OCI-LY1 (cell line): Measurements from ENCODE around the gene HM13.

Experiments used
- H2AFZ ChIP-seq: fragments of 200-600 bp; sonication (generic), shearing (Covaris generic); 2 replicates; pipeline ENCODE4 v1.6.0; 2014; ENCODE audit warnings: antibody characterized with exemption, mild to moderate bottlenecking, low read length
- H3F3A ChIP-seq: fragments of 200-600 bp; sonication (generic), shearing (Covaris generic); 2 replicates; pipeline ENCODE4 v1.6.0; 2014; ENCODE audit warnings: mild to moderate bottlenecking, antibody characterized with exemption, low read length, moderate library complexity; ENCODE audit not compliant: insufficient read depth
- H3K27ac ChIP-seq: fragments of 200-600 bp; sonication (generic); 2 replicates; pipeline ENCODE4 v1.5.1; 2014; ENCODE audit warnings: low read length, mixed run types, mild to moderate bottlenecking, low read depth; ENCODE audit not compliant: poor library complexity, severe bottlenecking
- H3K27me3 ChIP-seq: fragments of 200-600 bp; sonication (generic); 2 replicates; pipeline ENCODE4 v1.6.0; 2014; ENCODE audit warnings: antibody characterized with exemption, mild to moderate bottlenecking, low read length, moderate library complexity; ENCODE audit not compliant: insufficient read depth
- H3K36me3 ChIP-seq: fragments of 200-600 bp; sonication (generic); 2 replicates; pipeline ENCODE4 v1.6.1; 2014; ENCODE audit warnings: mild to moderate bottlenecking, antibody characterized with exemption, low read length, moderate library complexity, mixed read lengths; ENCODE audit not compliant: insufficient read depth
- H3K4me1 ChIP-seq: fragments of 200-600 bp; sonication (generic); 2 replicates; pipeline ENCODE4 v1.5.1; 2014; ENCODE audit warnings: mild to moderate bottlenecking, low read length, moderate library complexity; ENCODE audit not compliant: insufficient read depth, severe bottlenecking
- H3K4me2 ChIP-seq: fragments of 200-600 bp; sonication (generic), shearing (Covaris generic); 2 replicates; pipeline ENCODE4 v1.6.1; 2014; ENCODE audit warnings: low read length
- H3K4me3 ChIP-seq: fragments of 200-600 bp; sonication (generic); 2 replicates; pipeline ENCODE4 v1.5.1; 2014; ENCODE audit warnings: low read length, low read depth, mild to moderate bottlenecking, mixed read lengths; ENCODE audit not compliant: poor library complexity, severe bottlenecking
- H3K79me2 ChIP-seq: fragments of 200-600 bp; shearing (Covaris generic); 2 replicates; pipeline ENCODE4 v1.6.1; 2016; ENCODE audit warnings: mixed run types, low read length, mixed read lengths; ENCODE audit not compliant: insufficient read depth
- H3K9ac ChIP-seq: fragments of 200-600 bp; sonication (generic), shearing (Covaris generic); 2 replicates; pipeline ENCODE4 v1.6.1; 2014; ENCODE audit warnings: mild to moderate bottlenecking, low read length, mixed read lengths
- H3K9me2 ChIP-seq: fragments of 200-600 bp; sonication (generic), shearing (Covaris generic); 2 replicates; pipeline ENCODE4 v1.6.1; 2014; ENCODE audit warnings: low read depth, mild to moderate bottlenecking, low read length, mixed read lengths
- H3K9me3 ChIP-seq: fragments of 200-600 bp; shearing (Covaris generic); 2 replicates; pipeline ENCODE4 v1.6.1; 2014; ENCODE audit warnings: low read length, mixed read lengths
- H4K20me1 ChIP-seq: fragments of 200-600 bp; sonication (generic), shearing (Covaris generic); 2 replicates; pipeline ENCODE4 v1.6.0; 2016; ENCODE audit warnings: mild to moderate bottlenecking, low read length; ENCODE audit not compliant: insufficient read depth
- EZH2 ChIP-seq: fragments of 200-600 bp; sonication (generic), shearing (Covaris generic); IDR thresholded peaks from 2 replicates; pipeline ENCODE4 v1.8.0; 2017; ENCODE audit warnings: borderline replicate concordance, mixed run types, mild to moderate bottlenecking, antibody characterized with exemption, low read length, moderate library complexity, mixed read lengths
- TF ChIP-seq, protein P1 (sequence below): fragments of 200-600 bp; sonication (generic), shearing (Covaris generic); IDR thresholded peaks from 2 replicates; pipeline ENCODE4 v1.5.1; 2017; ENCODE audit warnings: mild to moderate bottlenecking, antibody characterized with exemption, low read length, moderate library complexity, mixed read lengths

HM13 gene

DNA sequence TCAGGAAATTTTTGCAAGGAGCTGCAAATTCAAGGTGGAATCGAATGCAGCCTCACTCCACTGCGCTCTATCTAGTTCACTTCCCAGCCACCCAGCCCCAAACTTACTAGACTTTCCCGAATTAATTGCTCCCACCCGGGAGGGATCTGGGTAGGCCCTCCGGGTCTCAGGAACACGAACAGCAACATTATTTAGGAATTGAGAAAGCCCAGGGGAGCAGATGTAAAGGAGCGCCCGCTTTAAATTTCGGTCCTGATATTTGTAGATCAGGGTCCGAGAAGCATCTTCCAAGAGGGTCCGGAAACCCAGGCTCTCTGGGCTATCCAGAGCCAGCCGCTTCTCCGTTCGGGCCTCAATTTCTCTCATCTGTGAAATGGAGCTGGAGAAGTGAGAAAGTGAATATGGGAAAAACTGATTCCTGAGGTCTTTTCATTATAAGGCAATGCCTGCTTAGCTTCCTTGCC, 90.4 kb downstream of the HM13 start:
- Histone ChIP-seq H3K27ac (no peak overlapping the region), H3K9ac (peak overlapping the region; percentile 48; the same call in 1 of the 2 replicates), H3K4me1 (peaks cover 26% of the 10 kb centered on the region), H3K36me3 (no peaks in the 10 kb centered on the region), H3K9me2 (no peaks in the 10 kb centered on the region), H3K4me2 (peak overlapping the region; percentile 88), H3K27me3 (0 out of 2 replicates have a peak, but pooled peaks cover 9% of the 10 kb centered on the region), H2AFZ (no peak overlapping the region), H3K79me2 (no peaks in the 10 kb centered on the region), H3K9me3 (no peaks in the 10 kb centered on the region), H4K20me1 (no peaks in the 10 kb centered on the region), H3F3A (no peaks in the 10 kb centered on the region), H3K4me3 (peak overlapping the region; percentile 68)
- TF ChIP-seq, protein P1, sequence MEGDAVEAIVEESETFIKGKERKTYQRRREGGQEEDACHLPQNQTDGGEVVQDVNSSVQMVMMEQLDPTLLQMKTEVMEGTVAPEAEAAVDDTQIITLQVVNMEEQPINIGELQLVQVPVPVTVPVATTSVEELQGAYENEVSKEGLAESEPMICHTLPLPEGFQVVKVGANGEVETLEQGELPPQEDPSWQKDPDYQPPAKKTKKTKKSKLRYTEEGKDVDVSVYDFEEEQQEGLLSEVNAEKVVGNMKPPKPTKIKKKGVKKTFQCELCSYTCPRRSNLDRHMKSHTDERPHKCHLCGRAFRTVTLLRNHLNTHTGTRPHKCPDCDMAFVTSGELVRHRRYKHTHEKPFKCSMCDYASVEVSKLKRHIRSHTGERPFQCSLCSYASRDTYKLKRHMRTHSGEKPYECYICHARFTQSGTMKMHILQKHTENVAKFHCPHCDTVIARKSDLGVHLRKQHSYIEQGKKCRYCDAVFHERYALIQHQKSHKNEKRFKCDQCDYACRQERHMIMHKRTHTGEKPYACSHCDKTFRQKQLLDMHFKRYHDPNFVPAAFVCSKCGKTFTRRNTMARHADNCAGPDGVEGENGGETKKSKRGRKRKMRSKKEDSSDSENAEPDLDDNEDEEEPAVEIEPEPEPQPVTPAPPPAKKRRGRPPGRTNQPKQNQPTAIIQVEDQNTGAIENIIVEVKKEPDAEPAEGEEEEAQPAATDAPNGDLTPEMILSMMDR: no peak
- no peak for TF ChIP-seq EZH2

GRCh38 chr20:31605031-31605901, 91.0 kb downstream of the HM13 start, which contains the start of gene ID1:
ID1 (plus strand) TSS chr20:31605289; CDS start chr20:31605388, 99 bp downstream.
- Histone ChIP-seq H3K79me2 (no peaks in the 10 kb centered on the region), H3K4me1 (peaks cover 26% of the 10 kb centered on the region), H4K20me1 (no peaks in the 10 kb centered on the region), H3K4me2 (peak within 1 kb of the TSS; percentile 88), H3K9ac (peak within 1 kb of the TSS; percentile 57), H3K9me3 (no peaks in the 10 kb centered on the region), H3K27ac (no peak within 1 kb of the TSS), H3F3A (no peaks in the 10 kb centered on the region), H3K27me3 (0 out of 2 replicates have a peak, but pooled peaks cover 9% of the 10 kb centered on the region), H3K9me2 (no peaks in the 10 kb centered on the region), H2AFZ (no peak within 1 kb of the TSS), H3K4me3 (peak within 1 kb of the TSS; percentile 68), H3K36me3 (no peaks in the 10 kb centered on the region)
- no peak for TF ChIP-seq EZH2
- TF ChIP-seq, protein P1: no peak

DNA sequence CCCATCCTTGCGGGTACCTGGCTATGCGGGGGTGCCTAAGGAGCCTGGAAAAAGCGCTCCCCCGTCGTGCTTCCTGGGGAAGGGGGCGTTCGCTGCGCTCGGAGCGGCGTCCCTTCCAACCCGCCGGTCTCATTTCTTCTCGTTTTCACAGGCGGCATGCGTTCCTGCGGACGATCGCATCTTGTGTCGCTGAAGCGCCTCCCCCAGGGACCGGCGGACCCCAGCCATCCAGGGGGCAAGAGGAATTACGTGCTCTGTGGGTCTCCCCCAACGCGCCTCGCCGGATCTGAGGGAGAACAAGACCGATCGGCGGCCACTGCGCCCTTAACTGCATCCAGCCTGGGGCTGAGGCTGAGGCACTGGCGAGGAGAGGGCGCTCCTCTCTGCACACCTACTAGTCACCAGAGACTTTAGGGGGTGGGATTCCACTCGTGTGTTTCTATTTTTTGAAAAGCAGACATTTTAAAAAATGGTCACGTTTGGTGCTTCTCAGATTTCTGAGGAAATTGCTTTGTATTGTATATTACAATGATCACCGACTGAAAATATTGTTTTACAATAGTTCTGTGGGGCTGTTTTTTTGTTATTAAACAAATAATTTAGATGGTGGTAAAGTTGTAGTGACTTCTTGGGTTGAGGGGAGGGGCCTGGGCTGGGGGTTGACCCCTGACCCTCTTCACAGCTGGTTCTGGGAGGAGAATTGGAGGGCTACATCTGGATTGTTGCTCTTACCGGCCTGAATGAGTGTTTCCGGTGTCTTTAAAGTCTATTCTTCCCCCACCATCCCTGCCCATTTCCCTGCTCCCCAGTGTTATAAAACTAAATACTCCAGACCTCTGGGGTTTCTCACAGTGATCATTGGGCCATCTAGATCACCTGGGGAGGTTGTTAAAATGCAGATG, 91.9 kb downstream of the HM13 start:
- H3K36me3 ChIP-seq: no peaks in the 10 kb centered on the region
- H3K9me3 ChIP-seq: no peaks in the 10 kb centered on the region
- H3K27me3 ChIP-seq: 0 out of 2 replicates have a peak, but pooled peaks cover 9% of the 10 kb centered on the region
- peak overlapping the region; percentile 88 for H3K4me2 ChIP-seq
- H3K9ac ChIP-seq: peak overlapping the region; percentile 57
- H3K4me1 ChIP-seq: peaks cover 26% of the 10 kb centered on the region
- H3K79me2 ChIP-seq: no peaks in the 10 kb centered on the region
- H3K4me3 ChIP-seq: peak overlapping the region; percentile 68
- no peaks in the 10 kb centered on the region for H4K20me1 ChIP-seq
- no peak overlapping the region for H3K27ac ChIP-seq
- no peaks in the 10 kb centered on the region for H3K9me2 ChIP-seq
- no peaks in the 10 kb centered on the region for H3F3A ChIP-seq
- H2AFZ ChIP-seq: no peak overlapping the region
- TF ChIP-seq, protein P1: no peak
- TF ChIP-seq EZH2: no peak
